Measurements from ENCODE around the gene GALNT11. TPM values are rescaled to one million over a fixed set of nuclear protein-coding genes. Genes with fewer than 3 reads are reported as not detected.
"Not testable (repeated sequence)": the region's sequence is repeated elsewhere in the genome, so short reads cannot be mapped to it uniquely, and the experiment has no call there.

Gene GALNT11
- total and polyA plus RNA-seq, 4 experiments from 2014 or later, result 19.1 to 36.5 (median 29.5) TPM

GRCh38 chr7:152082073-152082721, 56.7 kb downstream of the GALNT11 start:
- H3K36me3 Mint-ChIP-seq, result peaks cover 14 to 27% of the 10 kb centered on the region in 2 donors
- POLR2A ChIA-PET (ENCODE audit: partially characterized antibody); H3K27me3 ChIP-seq (ENCODE audit: insufficient read depth, low read length); H3K27ac Mint-ChIP-seq; H3K27me3 Mint-ChIP-seq; H3K27ac ChIP-seq (ENCODE audit: low read depth, low read length); CTCF ChIA-PET (ENCODE audit: partially characterized antibody); DNase-seq; H3K36me3 ChIP-seq (ENCODE audit: insufficient read depth, low read length); H3K9me3 Mint-ChIP-seq; H3K9me3 ChIP-seq (ENCODE audit: control insufficient read depth in 1 of 2, low read length in 2 of 2); H3K4me3 ChIP-seq (ENCODE audit: low read length in 2 of 2); intact Hi-C loops (cut with micrococcal nuclease): not testable (repeated sequence)
- peaks cover 16 to 26% (median 20%) of the 10 kb centered on the region in 4 donors for H3K4me1 Mint-ChIP-seq
- H3K4me1 ChIP-seq (ENCODE audit: insufficient read depth, low read length), result peaks cover 16% of the 10 kb centered on the region
- peak overlapping the region in 1 of 8 donors; percentile 24 for H3K4me3 Mint-ChIP-seq

DNA sequence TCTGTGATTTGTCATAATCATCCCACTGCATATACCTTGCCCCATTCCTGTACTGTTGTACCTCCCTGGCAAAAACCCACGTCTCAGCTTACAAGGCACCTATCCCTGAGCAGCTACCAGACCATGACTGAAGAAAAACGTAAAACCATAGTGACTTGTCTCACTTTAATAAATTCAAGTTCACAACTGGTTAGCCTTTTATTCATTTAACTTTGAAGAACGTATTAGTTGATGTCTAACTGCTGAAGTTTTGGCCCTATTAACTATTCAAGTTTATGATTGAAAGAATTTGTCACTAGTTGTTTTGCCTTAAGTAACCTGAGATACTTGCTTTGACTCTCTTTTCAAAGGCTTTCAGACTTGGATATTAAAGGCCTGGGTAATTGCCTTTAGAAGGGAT, 59.7 kb downstream of the GALNT11 start:
- intact Hi-C loops (cut with micrococcal nuclease), result no loop called here
- peaks cover 0 to 6% (median 2%) of the 10 kb centered on the region in 4 donors for H3K4me1 Mint-ChIP-seq
- Histone ChIP-seq H3K27me3 (ENCODE audit: insufficient read depth, low read length) (no peaks in the 10 kb centered on the region), H3K27ac (ENCODE audit: low read depth, low read length) (no peak overlapping the region), H3K4me1 (ENCODE audit: insufficient read depth, low read length) (no peaks in the 10 kb centered on the region), H3K9me3 (ENCODE audit: control insufficient read depth in 1 of 2, low read length in 2 of 2) (no peaks in the 10 kb centered on the region), H3K4me3 (ENCODE audit: low read length in 2 of 2) (no peak overlapping the region), H3K36me3 (ENCODE audit: insufficient read depth, low read length) (no peaks in the 10 kb centered on the region)
- ChIA-PET CTCF (ENCODE audit: partially characterized antibody) (no interaction called here), POLR2A (ENCODE audit: partially characterized antibody) (no interaction called here)
- no peak overlapping the region for H3K4me3 Mint-ChIP-seq
- H3K27me3 Mint-ChIP-seq, result no peaks in the 10 kb centered on the region
- H3K27ac Mint-ChIP-seq, result no peak overlapping the region
- DNase-seq, result no peak
- H3K9me3 Mint-ChIP-seq, result peaks cover 0 to 26% (median 16%) of the 10 kb centered on the region in 8 donors
- H3K36me3 Mint-ChIP-seq, result peaks cover 26 to 47% of the 10 kb centered on the region in 2 donors

- no peak overlapping the region for H3K4me3 Mint-ChIP-seq
Measured at GRCh38 chr7:152086513-152086912, 61.0 kb downstream of the GALNT11 start.

DNA sequence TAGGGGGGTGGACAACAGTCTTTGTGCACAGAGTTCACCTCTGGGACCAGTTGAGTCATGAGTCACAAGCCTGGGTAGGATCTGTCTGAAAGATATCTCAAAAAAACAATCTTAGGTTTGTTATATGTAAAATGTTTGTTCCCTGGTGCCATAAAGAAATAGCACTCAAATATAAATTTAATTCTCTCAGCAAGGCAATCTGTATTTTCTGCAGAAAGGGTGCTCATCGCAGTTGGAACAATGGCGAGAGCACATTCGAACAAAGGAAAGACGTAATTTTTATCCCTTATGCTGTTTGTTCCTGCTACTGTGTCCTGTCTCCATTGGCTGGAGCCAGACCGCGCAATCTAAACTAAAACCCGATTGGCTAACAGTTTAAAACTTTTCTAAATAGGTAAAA, 63.7 kb downstream of the GALNT11 start:
- H3K9me3 ChIP-seq (ENCODE audit: control insufficient read depth in 1 of 2, low read length in 2 of 2), result no peaks in the 10 kb centered on the region
- H3K4me1 ChIP-seq (ENCODE audit: insufficient read depth, low read length), result no peaks in the 10 kb centered on the region
- intact Hi-C loops (cut with micrococcal nuclease), result no loop called here
- POLR2A ChIA-PET (ENCODE audit: partially characterized antibody), result no interaction called here
- H3K27ac ChIP-seq (ENCODE audit: low read depth, low read length), result no peak overlapping the region
- H3K27me3 Mint-ChIP-seq, result no peaks in the 10 kb centered on the region
- no peak overlapping the region for H3K27ac Mint-ChIP-seq
- CTCF ChIA-PET (ENCODE audit: partially characterized antibody), result interaction anchor here (1.2 kb wide), 1 partner anchor 8 kb away, joined by 3 read pairs; no protein-coding TSS in a partner anchor
- peaks cover 3 to 12% (median 8%) of the 10 kb centered on the region in 4 donors for H3K4me1 Mint-ChIP-seq
- H3K36me3 Mint-ChIP-seq, result peaks cover 19 to 37% of the 10 kb centered on the region in 2 donors
- H3K4me3 Mint-ChIP-seq, result no peak overlapping the region
- no peaks in the 10 kb centered on the region for H3K27me3 ChIP-seq (ENCODE audit: insufficient read depth, low read length)
- DNase-seq, result no peak
- peaks cover 0 to 22% (median 18%) of the 10 kb centered on the region in 8 donors for H3K9me3 Mint-ChIP-seq
- H3K4me3 ChIP-seq (ENCODE audit: low read length in 2 of 2), result no peak overlapping the region
- H3K36me3 ChIP-seq (ENCODE audit: insufficient read depth, low read length), result no peaks in the 10 kb centered on the region

More at GRCh38 chr7:152086513-152086912, 61.0 kb downstream of the GALNT11 start:
- ChIA-PET CTCF (ENCODE audit: partially characterized antibody) (no interaction called here), POLR2A (ENCODE audit: partially characterized antibody) (no interaction called here)
- H3K4me3 ChIP-seq (ENCODE audit: low read length in 2 of 2), result no peak overlapping the region
- Mint-ChIP-seq H3K9me3 (peaks cover 0 to 25% (median 18%) of the 10 kb centered on the region in 8 donors), H3K27me3 (no peaks in the 10 kb centered on the region), H3K36me3 (peaks cover 23 to 45% of the 10 kb centered on the region in 2 donors), H3K27ac (no peak overlapping the region), H3K4me1 (peaks cover 0 to 6% (median 3%) of the 10 kb centered on the region in 4 donors)
- DNase-seq, result no peak
- H3K27ac ChIP-seq (ENCODE audit: low read depth, low read length), result no peak overlapping the region
- intact Hi-C loops (cut with micrococcal nuclease), result no loop called here
- H3K9me3 ChIP-seq (ENCODE audit: control insufficient read depth in 1 of 2, low read length in 2 of 2), result no peaks in the 10 kb centered on the region
- no peaks in the 10 kb centered on the region for H3K27me3 ChIP-seq (ENCODE audit: insufficient read depth, low read length)
- H3K36me3 ChIP-seq (ENCODE audit: insufficient read depth, low read length), result no peaks in the 10 kb centered on the region
- H3K4me1 ChIP-seq (ENCODE audit: insufficient read depth, low read length), result no peaks in the 10 kb centered on the region

DNA sequence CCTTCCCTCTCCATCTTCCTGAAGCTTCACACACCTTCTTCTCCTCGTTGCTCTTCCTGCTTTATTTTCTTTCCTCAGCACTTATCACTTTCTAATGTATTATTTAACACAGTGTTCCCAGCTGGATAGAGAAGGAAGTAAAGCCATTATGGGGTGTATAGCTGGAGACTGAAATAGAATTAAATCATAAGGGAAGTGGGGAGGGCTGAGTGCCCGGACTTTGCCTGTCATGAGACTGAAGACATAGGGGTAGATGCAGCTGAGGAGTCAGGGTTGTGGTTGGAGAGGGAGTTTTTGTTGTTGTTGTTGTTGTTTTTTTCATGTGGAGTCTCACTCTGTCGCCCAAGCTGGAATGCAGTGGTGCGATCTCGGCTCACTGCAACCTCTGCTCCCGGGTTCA, 65.3 kb downstream of the GALNT11 start:
- intact Hi-C loops (cut with micrococcal nuclease), result no loop called here
- ChIA-PET CTCF (ENCODE audit: partially characterized antibody) (no interaction called here), POLR2A (ENCODE audit: partially characterized antibody) (no interaction called here)
- no peaks in the 10 kb centered on the region for H3K36me3 ChIP-seq (ENCODE audit: insufficient read depth, low read length)
- H3K9me3 Mint-ChIP-seq, result peaks cover 0 to 22% (median 18%) of the 10 kb centered on the region in 8 donors
- no peak overlapping the region for H3K4me3 ChIP-seq (ENCODE audit: low read length in 2 of 2)
- no peaks in the 10 kb centered on the region for H3K9me3 ChIP-seq (ENCODE audit: control insufficient read depth in 1 of 2, low read length in 2 of 2)
- no peak overlapping the region for H3K4me3 Mint-ChIP-seq
- H3K27me3 Mint-ChIP-seq, result no peaks in the 10 kb centered on the region
- peaks cover 3 to 7% (median 6%) of the 10 kb centered on the region in 4 donors for H3K4me1 Mint-ChIP-seq
- DNase-seq, result no peak
- H3K27ac Mint-ChIP-seq, result no peak overlapping the region
- H3K36me3 Mint-ChIP-seq, result peaks cover 16 to 26% of the 10 kb centered on the region in 2 donors
- no peaks in the 10 kb centered on the region for H3K27me3 ChIP-seq (ENCODE audit: insufficient read depth, low read length)
- H3K27ac ChIP-seq (ENCODE audit: low read depth, low read length), result no peak overlapping the region
- H3K4me1 ChIP-seq (ENCODE audit: insufficient read depth, low read length), result no peaks in the 10 kb centered on the region

GRCh38 chr7:152093717-152094116, 68.2 kb downstream of the GALNT11 start:
- Mint-ChIP-seq H3K9me3 (peaks cover 0 to 12% (median 9%) of the 10 kb centered on the region in 8 donors), H3K27me3 (no peaks in the 10 kb centered on the region), H3K27ac (no peak overlapping the region), H3K4me1 (peaks cover 5 to 9% (median 6%) of the 10 kb centered on the region in 4 donors), H3K36me3 (peaks cover 14 to 17% of the 10 kb centered on the region in 2 donors), H3K4me3 (no peak overlapping the region)
- ChIA-PET POLR2A (ENCODE audit: partially characterized antibody) (no interaction called here), CTCF (ENCODE audit: partially characterized antibody) (no interaction called here)
- DNase-seq, result no peak
- no peaks in the 10 kb centered on the region for H3K4me1 ChIP-seq (ENCODE audit: insufficient read depth, low read length)
- no peak overlapping the region for H3K27ac ChIP-seq (ENCODE audit: low read depth, low read length)
- H3K27me3 ChIP-seq (ENCODE audit: insufficient read depth, low read length), result no peaks in the 10 kb centered on the region
- no peaks in the 10 kb centered on the region for H3K36me3 ChIP-seq (ENCODE audit: insufficient read depth, low read length)
- no peaks in the 10 kb centered on the region for H3K9me3 ChIP-seq (ENCODE audit: control insufficient read depth in 1 of 2, low read length in 2 of 2)
- intact Hi-C loops (cut with micrococcal nuclease), result no loop called here
- H3K4me3 ChIP-seq (ENCODE audit: low read length in 2 of 2), result no peak overlapping the region

DNA sequence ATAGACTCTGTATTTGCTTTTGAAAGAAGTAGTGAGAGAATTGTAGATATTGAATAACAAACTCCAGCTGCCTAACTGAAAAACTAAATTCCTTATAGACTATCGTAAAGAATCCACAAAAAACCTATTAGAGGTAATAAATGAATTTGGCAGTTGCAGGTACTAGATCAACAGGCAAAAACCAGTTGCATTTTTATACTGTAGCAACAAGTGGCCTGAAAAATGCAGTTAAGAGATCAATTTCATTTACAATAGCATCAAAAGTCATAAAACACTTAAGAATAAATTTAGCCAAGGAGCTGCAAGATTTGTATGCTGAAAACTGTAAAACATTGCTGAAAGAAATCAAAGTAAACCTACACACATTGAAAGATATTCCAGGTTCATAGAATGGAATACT, 70.3 kb downstream of the GALNT11 start:
- Mint-ChIP-seq H3K4me1 (peaks cover 5 to 7% (median 6%) of the 10 kb centered on the region in 4 donors), H3K4me3 (no peak overlapping the region), H3K36me3 (peaks cover 9 to 12% of the 10 kb centered on the region in 2 donors), H3K27ac (no peak overlapping the region), H3K27me3 (no peaks in the 10 kb centered on the region), H3K9me3 (peaks cover 0 to under 1% (median 0%) of the 10 kb centered on the region in 8 donors)
- ChIA-PET POLR2A (ENCODE audit: partially characterized antibody) (no interaction called here), CTCF (ENCODE audit: partially characterized antibody) (no interaction called here)
- Histone ChIP-seq H3K9me3 (ENCODE audit: control insufficient read depth in 1 of 2, low read length in 2 of 2) (no peaks in the 10 kb centered on the region), H3K27ac (ENCODE audit: low read depth, low read length) (no peak overlapping the region), H3K4me1 (ENCODE audit: insufficient read depth, low read length) (no peaks in the 10 kb centered on the region), H3K4me3 (ENCODE audit: low read length in 2 of 2) (no peak overlapping the region), H3K27me3 (ENCODE audit: insufficient read depth, low read length) (no peaks in the 10 kb centered on the region), H3K36me3 (ENCODE audit: insufficient read depth, low read length) (peaks cover 2% of the 10 kb centered on the region)
- intact Hi-C loops (cut with micrococcal nuclease), result no loop called here
- DNase-seq, result no peak
